Colonic mucosa (tissue), 4 donors: ENCODE measurements around the gene ZNF230. TPM values are rescaled to one million over a fixed set of nuclear protein-coding genes. Genes with fewer than 3 reads are reported as not detected.

Experiments used
- DNase-seq: peaks from one replicate; pipeline ENCODE4 v3.0.0-alpha.2; 2020
- H3K27ac ChIP-seq: fragments of 200-600 bp; one replicate; pipeline ENCODE4 v1.8.0; 2021
- H3K27me3 ChIP-seq: fragments of 200-600 bp; one replicate; pipeline ENCODE4 v1.8.0; 2021
- H3K36me3 ChIP-seq: fragments of 200-600 bp; one replicate; pipeline ENCODE4 v1.8.0; 2021
- H3K4me1 ChIP-seq: fragments of 200-600 bp; one replicate; pipeline ENCODE4 v1.8.0; 2021; ENCODE audit warnings: mild to moderate bottlenecking
- H3K4me3 ChIP-seq: fragments of 200-600 bp; one replicate; pipeline ENCODE4 v1.8.0; 2021
- H3K9ac ChIP-seq, 2 donors: one replicate each; pipeline ENCODE4 v1.7.0; 2013; ENCODE audit warnings: control low read depth in 2 of 2, low read depth in 2 of 2, low read length in 2 of 2
- H3K9me3 ChIP-seq: fragments of 200-600 bp; one replicate; pipeline ENCODE4 v1.8.0; 2021
- intact Hi-C: fragments of 100-400 bp; cut with DNase I; formaldehyde crosslinking; loops from one replicate; pipeline ENCODE4 v1.14.1; 2022
- total RNA-seq, 2 donors: library from RNA; stranded (reverse); fragmentation: NEBNext Ultra II Directional in 1 of 2; extraction: Animal tissue kit (Norgen Biotek cat#: 25700) in 1 of 2; gene quantifications; one replicate each; pipeline ENCODE4 v1.2.1, GENCODE V29; 2021
- TF ChIP-seq, protein P1 (sequence below): fragments of 200-600 bp; IDR thresholded peaks from one replicate; pipeline ENCODE4 v1.8.0; 2022; ENCODE audit warnings: antibody characterized with exemption, mild to moderate bottlenecking
- donor health status: healthy.
- donor health status: DM: no; HTN: no; CAD: no.
- donor health status: DM: no; HTN: no; CAD: no.

ZNF230 gene
- total RNA-seq, 2 donors from 2014 or later: 2.3 to 2.9 TPM

DNA sequence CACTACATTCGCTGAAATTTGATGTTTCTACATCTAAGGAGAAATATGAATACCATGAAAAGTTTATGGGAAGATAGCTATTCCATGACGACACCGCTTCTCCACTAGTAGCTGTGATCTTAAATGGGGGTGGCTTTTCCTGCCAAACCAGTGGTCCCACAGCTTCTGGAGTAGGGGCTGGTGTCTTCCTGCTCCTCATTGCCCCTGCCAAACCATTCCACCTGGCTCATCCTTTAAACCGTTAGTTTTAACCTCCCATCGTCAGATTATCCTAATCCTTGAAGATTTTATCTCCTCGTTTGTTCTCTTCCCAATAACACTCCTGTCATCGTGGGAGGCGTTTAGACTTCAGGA, 568 bp upstream of the ZNF230 start:
- intact Hi-C loops: no loop called here
- no peak overlapping the region for H3K27ac ChIP-seq
- H3K36me3 ChIP-seq: no peaks in the 10 kb centered on the region
- H3K4me1 ChIP-seq: no peaks in the 10 kb centered on the region
- TF ChIP-seq, protein P1, sequence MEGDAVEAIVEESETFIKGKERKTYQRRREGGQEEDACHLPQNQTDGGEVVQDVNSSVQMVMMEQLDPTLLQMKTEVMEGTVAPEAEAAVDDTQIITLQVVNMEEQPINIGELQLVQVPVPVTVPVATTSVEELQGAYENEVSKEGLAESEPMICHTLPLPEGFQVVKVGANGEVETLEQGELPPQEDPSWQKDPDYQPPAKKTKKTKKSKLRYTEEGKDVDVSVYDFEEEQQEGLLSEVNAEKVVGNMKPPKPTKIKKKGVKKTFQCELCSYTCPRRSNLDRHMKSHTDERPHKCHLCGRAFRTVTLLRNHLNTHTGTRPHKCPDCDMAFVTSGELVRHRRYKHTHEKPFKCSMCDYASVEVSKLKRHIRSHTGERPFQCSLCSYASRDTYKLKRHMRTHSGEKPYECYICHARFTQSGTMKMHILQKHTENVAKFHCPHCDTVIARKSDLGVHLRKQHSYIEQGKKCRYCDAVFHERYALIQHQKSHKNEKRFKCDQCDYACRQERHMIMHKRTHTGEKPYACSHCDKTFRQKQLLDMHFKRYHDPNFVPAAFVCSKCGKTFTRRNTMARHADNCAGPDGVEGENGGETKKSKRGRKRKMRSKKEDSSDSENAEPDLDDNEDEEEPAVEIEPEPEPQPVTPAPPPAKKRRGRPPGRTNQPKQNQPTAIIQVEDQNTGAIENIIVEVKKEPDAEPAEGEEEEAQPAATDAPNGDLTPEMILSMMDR: no peak
- no peaks in the 10 kb centered on the region for H3K27me3 ChIP-seq
- DNase-seq: no peak
- H3K4me3 ChIP-seq: peak overlapping the region; percentile 84
- H3K9ac ChIP-seq: peak overlapping the region; percentile 63 to 83
- H3K9me3 ChIP-seq: no peaks in the 10 kb centered on the region

DNA sequence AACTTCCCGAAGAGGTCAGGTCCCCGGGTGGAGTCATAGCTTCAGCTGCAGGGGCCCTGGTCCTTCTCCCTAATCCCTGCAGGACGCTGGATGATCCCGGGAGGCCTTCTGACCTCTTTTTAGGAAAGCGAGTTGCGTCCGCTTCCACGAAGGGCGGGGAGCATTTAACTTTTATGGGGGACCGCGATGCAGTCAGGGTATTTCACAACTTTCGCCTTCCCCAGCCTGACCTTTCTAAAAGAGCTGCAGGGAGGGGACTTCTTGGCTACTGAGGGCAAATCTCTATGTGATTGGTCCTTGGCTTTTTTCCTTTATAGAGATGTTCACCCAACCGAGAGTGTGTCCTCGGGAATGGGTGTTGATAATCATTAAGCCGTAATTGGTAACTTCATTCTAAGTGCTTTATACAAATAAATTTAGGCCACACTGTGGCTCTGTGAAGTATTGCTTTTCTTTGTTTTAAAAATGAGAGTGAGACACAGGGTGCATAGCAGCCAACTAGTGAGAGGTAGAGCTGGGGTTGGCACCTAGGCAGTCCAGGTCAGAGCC, 778 bp downstream of the ZNF230 start:
- Histone ChIP-seq H3K4me1 (no peaks in the 10 kb centered on the region), H3K9ac (peak overlapping the region; percentile 67 to 83), H3K27me3 (no peaks in the 10 kb centered on the region), H3K27ac (no peak overlapping the region), H3K36me3 (no peaks in the 10 kb centered on the region), H3K9me3 (no peaks in the 10 kb centered on the region), H3K4me3 (peak overlapping the region; percentile 84)
- TF ChIP-seq, protein P1: no peak
- DNase-seq: peak; percentile 24
- intact Hi-C loops: no loop called here

DNA sequence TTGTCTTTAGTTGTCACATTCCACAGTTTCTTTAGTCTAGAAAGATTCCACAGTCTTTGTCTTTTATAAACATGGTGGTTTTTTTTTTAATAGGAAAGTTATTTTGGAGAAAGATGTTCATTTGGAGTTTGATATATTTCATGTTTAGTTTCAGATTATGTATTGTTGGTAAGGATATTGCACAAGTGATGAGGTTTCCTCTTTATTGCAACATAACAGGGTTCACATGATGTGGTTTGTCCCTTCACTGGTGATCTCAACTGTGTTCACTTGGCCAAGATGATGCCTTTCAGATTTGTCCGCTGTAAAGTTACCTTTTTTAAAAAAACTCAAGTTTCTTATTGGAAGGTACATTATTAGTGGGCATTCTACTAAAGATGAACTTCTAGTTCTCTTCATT, 3.2 kb downstream of the ZNF230 start:
- Histone ChIP-seq H3K4me1 (no peaks in the 10 kb centered on the region), H3K27me3 (no peaks in the 10 kb centered on the region), H3K4me3 (no peak overlapping the region), H3K9ac (no peak overlapping the region), H3K36me3 (peaks cover 18% of the 10 kb centered on the region), H3K27ac (no peak overlapping the region), H3K9me3 (no peaks in the 10 kb centered on the region)
- intact Hi-C loops: no loop called here
- TF ChIP-seq, protein P1: no peak
- DNase-seq: no peak

DNA sequence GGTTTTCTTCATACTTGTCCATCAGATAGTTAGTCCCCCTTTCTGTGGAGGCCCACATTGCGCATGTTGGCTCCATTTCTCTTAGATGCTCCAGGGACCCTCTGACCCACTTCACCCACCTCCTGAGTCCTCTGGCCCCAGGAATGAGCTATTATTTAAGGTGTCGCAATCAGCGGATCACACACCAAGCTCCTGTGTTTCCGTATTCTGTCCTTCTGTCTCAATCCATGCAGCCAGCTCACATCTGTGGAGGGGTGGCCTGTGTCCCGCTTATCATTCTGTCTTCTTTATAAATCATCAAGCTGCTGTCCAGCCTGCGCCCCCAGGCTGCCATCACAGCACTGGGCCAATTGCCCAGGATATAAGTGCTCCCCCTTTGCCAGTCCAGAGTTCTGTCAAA, 4.7 kb downstream of the ZNF230 start:
- Histone ChIP-seq H3K36me3 (peaks cover 18% of the 10 kb centered on the region), H3K4me1 (no peaks in the 10 kb centered on the region), H3K9ac (no peak overlapping the region), H3K9me3 (no peaks in the 10 kb centered on the region), H3K4me3 (no peak overlapping the region), H3K27ac (no peak overlapping the region), H3K27me3 (no peaks in the 10 kb centered on the region)
- intact Hi-C loops: no loop called here
- TF ChIP-seq, protein P1: no peak
- DNase-seq: no peak

DNA sequence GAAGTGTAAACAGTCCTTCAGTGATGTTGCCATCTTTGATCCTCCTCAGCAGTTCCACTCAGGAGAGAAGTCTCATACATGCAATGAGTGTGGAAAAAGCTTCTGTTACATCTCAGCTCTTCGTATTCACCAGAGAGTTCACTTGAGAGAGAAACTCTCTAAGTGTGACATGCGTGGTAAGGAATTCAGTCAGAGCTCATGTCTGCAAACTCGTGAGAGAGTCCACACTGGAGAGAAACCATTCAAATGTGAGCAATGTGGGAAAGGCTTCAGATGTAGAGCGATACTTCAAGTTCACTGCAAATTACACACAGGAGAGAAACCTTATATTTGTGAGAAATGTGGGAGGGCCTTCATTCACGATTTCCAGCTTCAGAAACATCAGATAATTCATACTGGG, 7.7 kb downstream of the ZNF230 start:
- Histone ChIP-seq H3K9ac (no peak overlapping the region), H3K9me3 (no peaks in the 10 kb centered on the region), H3K36me3 (peaks cover 18% of the 10 kb centered on the region), H3K27ac (no peak overlapping the region), H3K4me3 (no peak overlapping the region), H3K4me1 (no peaks in the 10 kb centered on the region), H3K27me3 (no peaks in the 10 kb centered on the region)
- intact Hi-C loops: no loop called here
- TF ChIP-seq, protein P1: no peak
- DNase-seq: no peak
